Lung (tissue), 12 donors: ENCODE measurements around the gene ITGB2. TPM values are rescaled to one million over a fixed set of nuclear protein-coding genes. Genes with fewer than 3 reads are reported as not detected.

ENCODE experiments used
- ATAC-seq: fragments of 200-7000 bp; cut with Tn5 transposase; one replicate; pipeline ENCODE4 v1.9.1; 2020; ENCODE audit warnings: moderate number of reproducible peaks; ENCODE audit not compliant: insufficient read depth, low FRiP score
- DNase-seq, 3 donors: peaks; one replicate each; pipeline ENCODE4 v3.0.0-alpha.2; 2013 to 2017
- H3K27ac ChIP-seq, 2 donors: one replicate each; pipeline ENCODE4 v1.5.1; 2013; ENCODE audit warnings: mild to moderate bottlenecking in 2 of 2, moderate library complexity in 2 of 2, control low read depth in 1 of 2, inconsistent platforms in 1 of 2, low read depth in 1 of 2, low read length in 1 of 2
- H3K27me3 ChIP-seq, 3 donors: one replicate each; pipeline ENCODE4 v1.5.1; 2013; ENCODE audit warnings: low read length in 2 of 3; ENCODE audit not compliant: control insufficient read depth in 3 of 3, insufficient read depth in 3 of 3
- H3K36me3 ChIP-seq, 4 donors: one replicate each; pipeline ENCODE4 v1.5.1; 2013; ENCODE audit warnings: low read length in 4 of 4, mild to moderate bottlenecking in 1 of 4, moderate library complexity in 1 of 4; ENCODE audit not compliant: control insufficient read depth in 4 of 4, insufficient read depth in 4 of 4
- H3K4me1 ChIP-seq, 5 donors: one replicate each; pipeline ENCODE4 v1.5.1; 2013; ENCODE audit warnings: low read length in 5 of 5, mild to moderate bottlenecking in 2 of 5, moderate library complexity in 1 of 5; ENCODE audit not compliant: control insufficient read depth in 5 of 5, insufficient read depth in 5 of 5
- H3K4me3 ChIP-seq: one replicate; pipeline ENCODE4 v1.5.1; 2013; ENCODE audit warnings: mild to moderate bottlenecking, control low read depth, moderate library complexity
- H3K9ac ChIP-seq, 2 donors: one replicate each; pipeline ENCODE4 v1.5.1; 2013; ENCODE audit warnings: low read length in 2 of 2, control low read depth in 1 of 2; ENCODE audit not compliant: insufficient read depth in 1 of 2
- H3K9me3 ChIP-seq, 4 donors: one replicate each; pipeline ENCODE4 v1.5.1; 2013; ENCODE audit warnings: low read length in 3 of 4, mild to moderate bottlenecking in 1 of 4, moderate library complexity in 1 of 4; ENCODE audit not compliant: control insufficient read depth in 4 of 4, insufficient read depth in 3 of 4
- WGBS, 2 donors: extraction: QIAGEN DNeasy Blood & Tissue Kit; methylation state at CpG; one replicate each; pipeline ENCODE4 v1.1.7; 2013; 5-methylcytosine and 5-hydroxymethylcytosine counted together
- polyA plus RNA-seq, 2 donors: library from polyadenylated mRNA; stranded (reverse); fragments of 200-250 nt; gene quantifications; one replicate each; pipeline ENCODE4 v1.2.1, GENCODE V29; 2013
- total RNA-seq, 2 donors: library from RNA; depleted of rRNA in 1 of 2; stranded (reverse); fragments of >200 nt in 1 of 2; gene quantifications; one replicate each; pipeline ENCODE4 v1.2.1, GENCODE V29; 2014 to 2021
- TF ChIP-seq, protein P1 (sequence below): IDR thresholded peaks from 2 replicates; pipeline ENCODE4 v1.5.1; 2012; ENCODE audit warnings: mild to moderate bottlenecking; ENCODE audit errors: control extremely low read depth, extremely low read depth
- donor health status: control.
- donor health status: control.
- donor health status: Bipolar disorder and iron deficiency.
- donor health status: healthy.
- donor health status: DM: yes; HTN: yes; CAD: no.

The ITGB2 gene
- total and polyA plus RNA-seq, 4 donors, result 52.9 to 376 (median 187) TPM

DNA sequence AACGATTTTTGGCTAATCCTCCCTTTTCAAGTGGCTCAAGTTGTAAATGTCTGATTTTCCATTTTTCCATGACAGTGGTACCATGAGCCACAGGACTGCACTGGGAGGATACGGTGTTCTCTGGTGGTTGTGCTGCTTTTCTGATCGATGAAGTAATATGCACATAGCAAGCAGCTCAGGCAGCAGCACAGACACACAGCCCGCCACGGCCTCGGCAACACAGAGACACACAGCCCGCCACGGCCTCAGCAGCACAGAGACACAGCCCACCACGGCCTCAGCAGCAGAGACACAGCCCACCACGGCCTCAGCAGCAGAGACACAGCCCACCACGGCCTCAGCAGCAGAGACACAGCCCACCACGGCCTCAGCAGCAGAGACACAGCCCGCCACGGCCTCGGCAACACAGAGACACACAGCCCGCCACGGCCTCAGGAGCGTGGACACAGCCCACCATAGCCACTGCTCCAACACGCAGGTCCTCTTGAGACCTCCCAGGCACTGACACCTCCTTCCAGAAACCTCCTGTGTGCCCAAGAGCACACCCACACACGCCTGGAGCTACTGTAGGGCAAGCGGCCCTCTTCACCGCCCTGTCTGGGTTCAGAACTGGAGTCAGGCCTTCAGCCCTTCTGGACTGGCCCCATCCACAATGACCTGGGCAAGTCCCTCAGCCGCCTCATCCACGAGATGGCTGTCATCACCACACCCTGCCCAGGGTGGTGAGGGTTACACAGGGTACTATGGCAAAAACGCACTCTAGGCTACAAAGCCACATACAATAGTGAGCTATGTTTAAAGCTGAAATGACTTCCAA, 57.6 kb downstream of the ITGB2 start:
- ATAC-seq, result no peak
- Histone ChIP-seq H3K9me3 (no peaks in the 10 kb centered on the region), H3K9ac (no peak overlapping the region), H3K36me3 (peaks cover 0 to 39% (median 24%) of the 10 kb centered on the region in 4 donors), H3K4me3 (no peak overlapping the region), H3K27ac (no peak overlapping the region), H3K4me1 (peaks cover 0 to 26% (median 11%) of the 10 kb centered on the region in 5 donors), H3K27me3 (no peaks in the 10 kb centered on the region)
- DNase-seq, result no peak
- TF ChIP-seq, protein P1, sequence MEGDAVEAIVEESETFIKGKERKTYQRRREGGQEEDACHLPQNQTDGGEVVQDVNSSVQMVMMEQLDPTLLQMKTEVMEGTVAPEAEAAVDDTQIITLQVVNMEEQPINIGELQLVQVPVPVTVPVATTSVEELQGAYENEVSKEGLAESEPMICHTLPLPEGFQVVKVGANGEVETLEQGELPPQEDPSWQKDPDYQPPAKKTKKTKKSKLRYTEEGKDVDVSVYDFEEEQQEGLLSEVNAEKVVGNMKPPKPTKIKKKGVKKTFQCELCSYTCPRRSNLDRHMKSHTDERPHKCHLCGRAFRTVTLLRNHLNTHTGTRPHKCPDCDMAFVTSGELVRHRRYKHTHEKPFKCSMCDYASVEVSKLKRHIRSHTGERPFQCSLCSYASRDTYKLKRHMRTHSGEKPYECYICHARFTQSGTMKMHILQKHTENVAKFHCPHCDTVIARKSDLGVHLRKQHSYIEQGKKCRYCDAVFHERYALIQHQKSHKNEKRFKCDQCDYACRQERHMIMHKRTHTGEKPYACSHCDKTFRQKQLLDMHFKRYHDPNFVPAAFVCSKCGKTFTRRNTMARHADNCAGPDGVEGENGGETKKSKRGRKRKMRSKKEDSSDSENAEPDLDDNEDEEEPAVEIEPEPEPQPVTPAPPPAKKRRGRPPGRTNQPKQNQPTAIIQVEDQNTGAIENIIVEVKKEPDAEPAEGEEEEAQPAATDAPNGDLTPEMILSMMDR, result no peak
- WGBS, 2 donors, result 81 to 91% methylated on average over 24 to 25 of the region's 25 CpGs

DNA sequence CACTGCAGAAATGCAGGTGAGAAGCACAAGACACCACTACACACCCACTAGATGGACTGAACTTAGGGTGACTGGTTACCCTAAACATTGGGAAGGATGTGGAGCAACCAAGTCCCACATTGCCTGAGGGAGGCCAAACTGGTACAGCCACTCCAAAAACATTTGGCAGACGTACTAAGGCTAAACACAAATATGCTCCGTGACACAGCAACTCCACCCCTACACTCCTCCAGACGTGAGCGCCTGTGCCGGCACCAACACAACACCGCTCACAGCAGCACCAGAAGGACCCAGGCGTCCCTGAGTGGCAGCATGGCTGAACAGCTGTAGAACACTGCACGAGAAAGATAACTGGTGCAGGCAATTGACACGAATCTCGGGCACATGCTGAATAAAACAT, 61.9 kb downstream of the ITGB2 start:
- no peaks in the 10 kb centered on the region for H3K27me3 ChIP-seq
- peaks cover 3 to 55% (median 34%) of the 10 kb centered on the region in 4 donors for H3K36me3 ChIP-seq
- TF ChIP-seq, protein P1, result no peak
- H3K4me3 ChIP-seq, result no peak overlapping the region
- no peaks in the 10 kb centered on the region for H3K9me3 ChIP-seq
- no peak for ATAC-seq
- no peak overlapping the region for H3K27ac ChIP-seq
- WGBS, 2 donors, result 69 to 85% methylated on average over 10 of the region's 10 CpGs
- peaks cover 0 to 4% (median 0%) of the 10 kb centered on the region in 5 donors for H3K4me1 ChIP-seq
- no peak overlapping the region for H3K9ac ChIP-seq
- DNase-seq, result no peak

DNA sequence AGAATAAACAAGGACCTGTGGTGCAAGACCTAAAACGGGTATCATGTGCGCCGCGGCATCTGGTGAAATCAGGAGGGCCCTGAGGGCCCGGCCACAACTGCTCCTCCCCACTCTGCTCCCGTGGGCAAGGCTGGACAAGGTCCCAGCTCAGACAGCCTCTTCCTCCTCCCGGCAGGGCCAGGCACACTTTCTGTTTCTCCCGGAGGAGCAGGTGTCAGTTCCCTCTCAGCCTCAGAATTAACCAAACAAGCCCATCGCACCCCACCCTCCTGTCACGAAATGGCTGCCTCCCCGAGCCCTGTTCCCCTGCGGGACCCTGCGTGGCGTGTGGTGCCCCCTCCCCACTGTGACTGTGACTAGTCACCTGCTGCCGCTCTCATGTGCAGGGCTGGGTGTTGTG, 62.4 kb downstream of the ITGB2 start:
- no peak for DNase-seq
- ATAC-seq, result no peak

More for the DNA sequence above, 62.4 kb downstream of the ITGB2 start:
- TF ChIP-seq, protein P1, result no peak
- Histone ChIP-seq H3K9me3 (no peaks in the 10 kb centered on the region), H3K9ac (no peak overlapping the region), H3K4me1 (peaks cover 0 to 4% (median 0%) of the 10 kb centered on the region in 5 donors), H3K27ac (no peak overlapping the region), H3K4me3 (no peak overlapping the region), H3K36me3 (peaks cover 3 to 58% (median 32%) of the 10 kb centered on the region in 4 donors), H3K27me3 (no peaks in the 10 kb centered on the region)
- 73 to 76% methylated on average over 15 of the region's 15 CpGs for WGBS, 2 donors
